HCT116 (cell line): ENCODE measurements around the gene CELSR3.

Experiments
- CBX3 ChIP-seq: IDR thresholded peaks from 2 replicates; pipeline ENCODE4 v1.6.1; 2012; ENCODE audit warnings: low read depth
- CEBPB ChIP-seq: IDR thresholded peaks from 2 replicates; pipeline ENCODE4 v1.6.1; 2012; ENCODE audit warnings: low read depth
- CTCF ChIP-seq, 3 experiments: fragments of 200-600 bp in 1 of 3; sonication (generic) in 1 of 3; IDR thresholded peaks in 2 of 3; conservative IDR thresholded peaks in 1 of 3; 2 replicates each; pipeline ENCODE4 v1.5.1; 2012 to 2017; ENCODE audit warnings: low read depth in 2 of 3, low read length in 2 of 3, antibody characterized with exemption in 1 of 3, borderline replicate concordance in 1 of 3, control low read depth in 1 of 3, mild to moderate bottlenecking in 1 of 3, mixed read lengths in 1 of 3, mixed run types in 1 of 3, moderate library complexity in 1 of 3; ENCODE audit not compliant: insufficient read depth in 1 of 3
- EGR1 ChIP-seq: IDR thresholded peaks from 2 replicates; pipeline ENCODE4 v1.6.1; 2012; ENCODE audit warnings: low read depth
- EZH2 ChIP-seq: fragments of 200-600 bp; sonication (generic); IDR thresholded peaks from 2 replicates; pipeline ENCODE4 v1.6.1; 2017; ENCODE audit warnings: antibody characterized with exemption, mixed run types
- EZH2phosphoT487 ChIP-seq: fragments of 200-600 bp; IDR thresholded peaks from 2 replicates; pipeline ENCODE4 v1.6.1; 2018; ENCODE audit warnings: antibody characterized with exemption, borderline replicate concordance
- POLR2A ChIP-seq: IDR thresholded peaks from 2 replicates; pipeline ENCODE4 v1.7.0; 2011; ENCODE audit warnings: borderline replicate concordance; ENCODE audit not compliant: insufficient read depth, insufficient read length; ENCODE audit errors: extremely low read depth
- POLR2AphosphoS5 ChIP-seq: IDR thresholded peaks from 2 replicates; pipeline ENCODE4 v1.6.1; 2011; ENCODE audit warnings: mild to moderate bottlenecking, low read depth, low read length, moderate library complexity
- SP1 ChIP-seq: IDR thresholded peaks from 2 replicates; pipeline ENCODE4 v1.6.1; 2012; ENCODE audit warnings: low read depth
- SRF ChIP-seq: IDR thresholded peaks from 2 replicates; pipeline ENCODE4 v1.6.1; 2012; ENCODE audit warnings: low read depth
- TCF7L2 ChIP-seq: IDR thresholded peaks from 2 replicates; pipeline ENCODE4 v1.7.0; 2011; ENCODE audit warnings: borderline replicate concordance, inconsistent platforms; ENCODE audit not compliant: insufficient read depth, insufficient read length; ENCODE audit errors: extremely low read depth
- YY1 ChIP-seq: IDR thresholded peaks from 2 replicates; pipeline ENCODE4 v1.6.1; 2011; ENCODE audit warnings: low read length, low read depth, moderate library complexity, mild to moderate bottlenecking; ENCODE audit not compliant: insufficient replicate concordance; ENCODE audit errors: extremely low read depth
- TF ChIP-seq, protein P1 (sequence below): IDR thresholded peaks from 2 replicates; pipeline ENCODE4 v1.6.1; 2012

GRCh38 chr3:48595526-48596121, 67.1 kb downstream of the CELSR3 start:
- TF ChIP-seq CTCF (IDR thresholded peaks at IDR 0.05 in 2 of 3, conservative IDR thresholded peaks at IDR 0.05 in 1 of 3; ENCODE audit: borderline replicate concordance in 1 of 3, insufficient read depth in 1 of 3, low read depth in 2 of 3, low read length in 2 of 3) (no peak), EZH2 (no peak), YY1 (no peak), POLR2A (no peak), CEBPB (no peak), TCF7L2 (no peak), EGR1 (no peak), EZH2phosphoT487 (no peak), CBX3 (no peak), SRF (no peak), POLR2AphosphoS5 (0 out of 2 replicates have a peak, but pooled peaks have one; percentile 23), SP1 (no peak)
- TF ChIP-seq, protein P1, sequence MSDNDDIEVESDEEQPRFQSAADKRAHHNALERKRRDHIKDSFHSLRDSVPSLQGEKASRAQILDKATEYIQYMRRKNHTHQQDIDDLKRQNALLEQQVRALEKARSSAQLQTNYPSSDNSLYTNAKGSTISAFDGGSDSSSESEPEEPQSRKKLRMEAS: no peak
